GM13977 (cell line): ENCODE data around the gene KCP.
A peak's percentile ranks its signal among the peaks of the same experiment; 100 is the strongest.

Source experiments
- DNase-seq: peaks from one replicate; pipeline ENCODE4 v3.0.0; 2012; ENCODE audit warnings: low spot score
- in situ Hi-C: fragments of 300-500 bp; cut with MboI; formaldehyde crosslinking; loops from one replicate; pipeline ENCODE4 v1.12.0; 2022; ENCODE audit warnings: low sequenced_read_pairs, low pct_unique_long_range_greater_than_20kb, mixed read lengths, inconsistent platforms; ENCODE audit not compliant: unreplicated experiment
- TF ChIP-seq, protein P1 (sequence below): IDR thresholded peaks from 2 replicates; pipeline ENCODE4 v1.5.1; 2012; ENCODE audit warnings: mild to moderate bottlenecking, control low read depth; ENCODE audit not compliant: insufficient read depth; ENCODE audit errors: extremely low read depth, missing control alignments

Gene KCP

DNA sequence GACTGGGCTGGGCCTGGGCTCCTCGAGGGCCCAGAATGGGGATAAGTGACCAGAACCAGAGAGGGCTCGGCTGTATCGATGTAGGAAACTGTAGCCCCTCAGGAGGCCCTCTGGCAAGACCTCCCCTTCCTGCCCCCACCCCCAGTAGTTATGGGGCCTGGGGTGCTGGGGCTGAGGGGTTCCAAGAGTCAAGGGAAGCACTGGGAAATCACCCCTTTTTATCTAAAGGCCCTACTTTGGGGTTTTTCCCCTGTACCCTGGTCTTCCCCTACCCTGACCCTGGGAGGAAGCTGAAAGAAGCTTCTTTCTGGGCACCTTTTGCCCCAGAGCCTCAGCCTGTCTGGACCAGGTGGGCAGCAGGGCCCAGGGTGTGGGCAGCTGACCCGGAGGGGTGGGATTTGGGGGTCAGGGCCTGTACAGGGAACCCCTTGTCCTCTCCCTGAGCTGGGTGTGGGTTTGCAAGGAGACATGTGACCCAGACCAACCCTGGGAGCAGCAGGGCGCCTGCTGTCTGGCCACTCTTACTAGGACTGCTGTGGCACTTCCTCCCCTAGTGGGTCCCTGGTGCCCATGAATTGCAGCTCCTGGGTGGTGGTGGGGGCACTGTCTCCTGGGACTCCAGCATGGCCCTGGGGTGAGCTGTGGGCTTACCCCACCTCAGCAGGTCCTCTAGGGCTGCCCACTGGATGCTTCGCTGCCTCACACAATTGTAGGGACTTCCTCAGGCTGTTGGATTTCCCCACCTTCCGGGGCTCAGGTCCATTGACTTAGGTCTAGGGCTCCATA lies 28.8 kb upstream of the KCP start:
- DNase-seq = peak; percentile 75
- in situ Hi-C loops = no loop called here

DNA sequence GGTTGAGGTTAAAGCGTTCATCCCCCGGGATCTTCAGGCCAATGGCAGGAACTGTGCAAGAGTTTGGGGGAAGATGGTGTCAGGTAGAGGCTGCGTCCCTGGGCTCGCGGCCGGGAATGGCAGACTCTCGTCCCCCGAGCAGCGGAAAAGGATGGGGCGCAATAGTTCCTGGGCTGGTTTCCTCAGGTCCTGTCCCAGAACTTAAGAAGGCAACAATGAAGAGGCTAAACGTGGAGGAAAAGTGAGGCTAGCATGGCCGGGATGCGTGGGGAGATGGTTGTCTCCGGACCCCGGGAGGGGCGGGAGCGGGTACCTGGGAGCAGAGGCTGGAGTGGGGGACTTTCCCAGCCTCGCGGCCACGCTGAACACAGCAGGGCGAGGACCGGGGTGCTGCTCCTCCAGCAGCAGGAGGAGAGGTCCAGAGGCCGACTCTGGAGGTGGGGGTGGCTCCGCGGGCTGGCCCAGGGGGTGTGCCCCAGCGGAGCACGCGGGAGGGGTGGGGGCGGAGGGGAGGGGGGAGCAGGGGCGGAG lies 28.1 kb upstream of the KCP start:
- TF ChIP-seq, protein P1, sequence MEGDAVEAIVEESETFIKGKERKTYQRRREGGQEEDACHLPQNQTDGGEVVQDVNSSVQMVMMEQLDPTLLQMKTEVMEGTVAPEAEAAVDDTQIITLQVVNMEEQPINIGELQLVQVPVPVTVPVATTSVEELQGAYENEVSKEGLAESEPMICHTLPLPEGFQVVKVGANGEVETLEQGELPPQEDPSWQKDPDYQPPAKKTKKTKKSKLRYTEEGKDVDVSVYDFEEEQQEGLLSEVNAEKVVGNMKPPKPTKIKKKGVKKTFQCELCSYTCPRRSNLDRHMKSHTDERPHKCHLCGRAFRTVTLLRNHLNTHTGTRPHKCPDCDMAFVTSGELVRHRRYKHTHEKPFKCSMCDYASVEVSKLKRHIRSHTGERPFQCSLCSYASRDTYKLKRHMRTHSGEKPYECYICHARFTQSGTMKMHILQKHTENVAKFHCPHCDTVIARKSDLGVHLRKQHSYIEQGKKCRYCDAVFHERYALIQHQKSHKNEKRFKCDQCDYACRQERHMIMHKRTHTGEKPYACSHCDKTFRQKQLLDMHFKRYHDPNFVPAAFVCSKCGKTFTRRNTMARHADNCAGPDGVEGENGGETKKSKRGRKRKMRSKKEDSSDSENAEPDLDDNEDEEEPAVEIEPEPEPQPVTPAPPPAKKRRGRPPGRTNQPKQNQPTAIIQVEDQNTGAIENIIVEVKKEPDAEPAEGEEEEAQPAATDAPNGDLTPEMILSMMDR = no peak
- in situ Hi-C loops = no loop called here
- no peak for DNase-seq

More for the DNA sequence above, 28.8 kb upstream of the KCP start:
- TF ChIP-seq, protein P1 = no peak

GRCh38 chr7:128937647-128938543 lies 27.4 kb upstream of the KCP start, which contains the start of gene IRF5:
TSS of gene IRF5 (plus strand) at chr7:128937927. CDS start at chr7:128942082, 4,155 bp downstream.
- TF ChIP-seq, protein P1 = no peak
- DNase-seq = peak; percentile 55
- in situ Hi-C loops = no loop called here

- in situ Hi-C loops = no loop called here
- no peak for DNase-seq
- TF ChIP-seq, protein P1 = no peak
Measured at GRCh38 chr7:128937271-128937646, 26.8 kb upstream of the KCP start.

GRCh38 chr7:128936798-128937197 lies 26.3 kb upstream of the KCP start:
- no peak for DNase-seq
- in situ Hi-C loops = no loop called here
- TF ChIP-seq, protein P1 = no peak

DNA sequence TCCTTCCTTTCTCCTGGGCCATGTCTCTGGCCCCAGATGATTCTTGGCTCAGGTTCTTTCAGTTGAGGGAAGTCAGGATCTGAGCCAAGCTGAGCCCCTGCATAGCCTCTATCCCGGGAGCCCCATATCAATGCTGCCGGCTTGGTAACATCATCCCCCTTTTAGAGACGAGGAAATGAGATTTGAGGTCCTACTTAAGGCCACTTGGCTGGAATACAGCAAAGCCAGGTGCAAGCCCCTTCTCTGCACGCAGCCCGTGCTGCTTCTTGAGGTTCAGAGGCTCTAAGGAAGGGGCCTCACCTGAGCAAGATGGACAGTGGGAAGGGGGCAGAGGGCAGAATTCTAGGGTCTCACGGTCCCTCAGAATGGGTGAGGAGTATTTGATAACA lies 24.8 kb upstream of the KCP start:
- TF ChIP-seq, protein P1 = no peak
- DNase-seq = no peak
- in situ Hi-C loops = no loop called here
